Ishikawa (cell line): ENCODE results near the gene DISP3.

ENCODE experiments used
- EGR1 ChIP-seq: IDR thresholded peaks from 2 replicates; pipeline ENCODE4 v1.6.1; 2012
- EP300 ChIP-seq: IDR thresholded peaks from 2 replicates; pipeline ENCODE4 v1.6.1; 2012; ENCODE audit warnings: borderline replicate concordance
- FOXM1 ChIP-seq: IDR thresholded peaks from 2 replicates; pipeline ENCODE4 v1.6.1; 2012; ENCODE audit warnings: low read depth, borderline replicate concordance
- RAD21 ChIP-seq: IDR thresholded peaks from 2 replicates; pipeline ENCODE4 v1.6.1; 2012; ENCODE audit warnings: low read depth
- TAF1 ChIP-seq: IDR thresholded peaks from 2 replicates; pipeline ENCODE4 v1.6.1; 2012; ENCODE audit warnings: low read depth, mild to moderate bottlenecking
- TF ChIP-seq, protein P1 (sequence below): IDR thresholded peaks from 2 replicates; pipeline ENCODE4 v1.6.1; 2012
- TF ChIP-seq, protein P2 (sequence below): IDR thresholded peaks from 2 replicates; pipeline ENCODE4 v1.6.1; 2012
- TF ChIP-seq, protein P3 (sequence below): IDR thresholded peaks from 2 replicates; pipeline ENCODE4 v1.6.1; 2012; ENCODE audit warnings: low read depth, mild to moderate bottlenecking

DNA sequence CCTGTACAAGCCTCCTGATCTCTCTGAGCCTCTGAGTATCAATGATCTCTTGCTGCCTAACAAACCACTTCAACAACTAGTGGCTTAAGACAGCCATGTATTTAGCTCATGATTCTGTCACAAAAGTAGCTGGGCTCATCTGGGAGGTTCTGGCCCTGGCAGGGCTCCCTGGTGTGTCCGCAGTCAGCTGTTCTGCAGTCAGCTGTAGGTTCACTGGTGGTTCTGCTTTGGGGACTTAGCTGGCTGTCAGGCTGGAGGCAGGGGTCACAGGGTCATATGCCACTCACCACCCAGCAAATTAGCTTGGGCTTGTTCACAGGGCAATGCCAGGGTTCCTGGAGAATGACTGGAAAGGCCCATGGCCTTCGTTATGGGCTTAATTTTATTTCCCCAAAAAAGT lies 64.8 kb downstream of the DISP3 start:
- TF ChIP-seq TAF1 (no peak), EP300 (no peak), RAD21 (no peak), EGR1 (no peak), FOXM1 (no peak)
- TF ChIP-seq, protein P1, sequence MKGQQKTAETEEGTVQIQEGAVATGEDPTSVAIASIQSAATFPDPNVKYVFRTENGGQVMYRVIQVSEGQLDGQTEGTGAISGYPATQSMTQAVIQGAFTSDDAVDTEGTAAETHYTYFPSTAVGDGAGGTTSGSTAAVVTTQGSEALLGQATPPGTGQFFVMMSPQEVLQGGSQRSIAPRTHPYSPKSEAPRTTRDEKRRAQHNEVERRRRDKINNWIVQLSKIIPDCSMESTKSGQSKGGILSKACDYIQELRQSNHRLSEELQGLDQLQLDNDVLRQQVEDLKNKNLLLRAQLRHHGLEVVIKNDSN: no peak
- TF ChIP-seq, protein P2, sequence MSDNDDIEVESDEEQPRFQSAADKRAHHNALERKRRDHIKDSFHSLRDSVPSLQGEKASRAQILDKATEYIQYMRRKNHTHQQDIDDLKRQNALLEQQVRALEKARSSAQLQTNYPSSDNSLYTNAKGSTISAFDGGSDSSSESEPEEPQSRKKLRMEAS: no peak
- TF ChIP-seq, protein P3, sequence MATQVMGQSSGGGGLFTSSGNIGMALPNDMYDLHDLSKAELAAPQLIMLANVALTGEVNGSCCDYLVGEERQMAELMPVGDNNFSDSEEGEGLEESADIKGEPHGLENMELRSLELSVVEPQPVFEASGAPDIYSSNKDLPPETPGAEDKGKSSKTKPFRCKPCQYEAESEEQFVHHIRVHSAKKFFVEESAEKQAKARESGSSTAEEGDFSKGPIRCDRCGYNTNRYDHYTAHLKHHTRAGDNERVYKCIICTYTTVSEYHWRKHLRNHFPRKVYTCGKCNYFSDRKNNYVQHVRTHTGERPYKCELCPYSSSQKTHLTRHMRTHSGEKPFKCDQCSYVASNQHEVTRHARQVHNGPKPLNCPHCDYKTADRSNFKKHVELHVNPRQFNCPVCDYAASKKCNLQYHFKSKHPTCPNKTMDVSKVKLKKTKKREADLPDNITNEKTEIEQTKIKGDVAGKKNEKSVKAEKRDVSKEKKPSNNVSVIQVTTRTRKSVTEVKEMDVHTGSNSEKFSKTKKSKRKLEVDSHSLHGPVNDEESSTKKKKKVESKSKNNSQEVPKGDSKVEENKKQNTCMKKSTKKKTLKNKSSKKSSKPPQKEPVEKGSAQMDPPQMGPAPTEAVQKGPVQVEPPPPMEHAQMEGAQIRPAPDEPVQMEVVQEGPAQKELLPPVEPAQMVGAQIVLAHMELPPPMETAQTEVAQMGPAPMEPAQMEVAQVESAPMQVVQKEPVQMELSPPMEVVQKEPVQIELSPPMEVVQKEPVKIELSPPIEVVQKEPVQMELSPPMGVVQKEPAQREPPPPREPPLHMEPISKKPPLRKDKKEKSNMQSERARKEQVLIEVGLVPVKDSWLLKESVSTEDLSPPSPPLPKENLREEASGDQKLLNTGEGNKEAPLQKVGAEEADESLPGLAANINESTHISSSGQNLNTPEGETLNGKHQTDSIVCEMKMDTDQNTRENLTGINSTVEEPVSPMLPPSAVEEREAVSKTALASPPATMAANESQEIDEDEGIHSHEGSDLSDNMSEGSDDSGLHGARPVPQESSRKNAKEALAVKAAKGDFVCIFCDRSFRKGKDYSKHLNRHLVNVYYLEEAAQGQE: no peak
